Suppressor macrophage treated with lipopolysaccharide for 1 hour (primary cell): Measurements from ENCODE around the gene AGFG1.
"Not testable (repeated sequence)": the region's sequence is repeated elsewhere in the genome, so short reads cannot be mapped to it uniquely, and the experiment has no call there.

Source experiments
- DNase-seq, 3 donors: peaks; one replicate each; pipeline ENCODE4 v3.0.0-alpha.2; 2020 to 2022

The AGFG1 gene

GRCh38 chr2:227539465-227539956 lies 67.6 kb downstream of the AGFG1 start:
- no peak for DNase-seq

GRCh38 chr2:227540352-227540751 lies 68.4 kb downstream of the AGFG1 start:
- DNase-seq = not testable (repeated sequence)

GRCh38 chr2:227545990-227546389 lies 74.0 kb downstream of the AGFG1 start:
- peak in 1 of 3 donors; percentile 10 for DNase-seq

- DNase-seq = no peak
These were observed 79.9 kb downstream of the AGFG1 start for GRCh38 chr2:227551836-227552235.

- DNase-seq = no peak
These were observed 90.6 kb downstream of the AGFG1 start for GRCh38 chr2:227562581-227562980.

GRCh38 chr2:227565080-227565479 lies 93.1 kb downstream of the AGFG1 start:
- no peak for DNase-seq

- no peak for DNase-seq
These were observed 94.1 kb downstream of the AGFG1 start for GRCh38 chr2:227566012-227566411.

GRCh38 chr2:227568852-227569169 lies 96.9 kb downstream of the AGFG1 start:
- no peak for DNase-seq

GRCh38 chr2:227570615-227571014 lies 98.7 kb downstream of the AGFG1 start:
- no peak for DNase-seq

- no peak for DNase-seq
These were observed 104.2 kb downstream of the AGFG1 start for GRCh38 chr2:227576110-227576509.

GRCh38 chr2:227576812-227577211 lies 104.9 kb downstream of the AGFG1 start:
- DNase-seq = no peak

GRCh38 chr2:227577555-227577954 lies 105.6 kb downstream of the AGFG1 start:
- no peak for DNase-seq

- DNase-seq = no peak
These were observed 106.7 kb downstream of the AGFG1 start for GRCh38 chr2:227578642-227579041.

GRCh38 chr2:227579791-227580190 lies 107.8 kb downstream of the AGFG1 start:
- no peak for DNase-seq

GRCh38 chr2:227582369-227582768 lies 110.4 kb downstream of the AGFG1 start:
- no peak for DNase-seq

- peak in 2 of 3 donors; percentile 32 to 43 for DNase-seq
These were observed 120.9 kb downstream of the AGFG1 start for GRCh38 chr2:227592694-227593387.

- DNase-seq = no peak
These were observed 123.8 kb downstream of the AGFG1 start for GRCh38 chr2:227595797-227596196.

GRCh38 chr2:227597036-227597435 lies 125.1 kb downstream of the AGFG1 start:
- no peak for DNase-seq

GRCh38 chr2:227597998-227598397 lies 126.0 kb downstream of the AGFG1 start:
- no peak for DNase-seq

- not testable (repeated sequence) for DNase-seq
These were observed 127.0 kb downstream of the AGFG1 start, which contains the start of gene SCYGR2 for GRCh38 chr2:227598835-227599503. TSS of gene SCYGR2 (plus strand) at chr2:227598893. CDS start at chr2:227598893, 0 bp downstream.

- DNase-seq = no peak
These were observed 130.4 kb downstream of the AGFG1 start for GRCh38 chr2:227602358-227602757.

- no peak for DNase-seq
These were observed 134.5 kb downstream of the AGFG1 start for GRCh38 chr2:227606476-227606875.

GRCh38 chr2:227607941-227608340 lies 136.0 kb downstream of the AGFG1 start:
- DNase-seq = peak; percentile 43 to 72 (median 68)

- DNase-seq = peak; percentile 78 to 91 (median 90)
These were observed 136.8 kb downstream of the AGFG1 start for GRCh38 chr2:227608561-227609338.
